K562 (cell line): ENCODE data around the gene TAF3. TPM values are rescaled to one million over a fixed set of nuclear protein-coding genes. Genes with fewer than 3 reads are reported as not detected.

Experiments
- ATAC-seq: fragments of 200-7000 bp; cut with Tn5 transposase; 3 replicates; pipeline ENCODE4 v1.9.1; 2020; ENCODE audit warnings: moderate library complexity
- BruUV-seq: library from RNA; stranded (reverse); fragments of 400-500 nt; replicated peaks from 2 replicates; lab custom pipeline; 2021; lab: Mats Ljungman, UMichigan
- CTCF ChIA-PET: fragments of 300-600 bp; formaldehyde crosslinking; extraction: SDS; loops from one replicate; lab custom pipeline; 2021; ENCODE audit warnings: low intra/inter-chr PET ratio; lab: Yijun Ruan, JAX
- POLR2A ChIA-PET: fragments of 300-600, 350-650 bp; sonication (Branson Sonifier 250); formaldehyde crosslinking; extraction: SDS; loops from one replicate; lab custom pipeline; 2021; ENCODE audit warnings: antibody characterized with exemption, inconsistent platforms; lab: Yijun Ruan, JAX
- DNase-seq, 4 experiments: peaks; one replicate each; pipeline versions ENCODE4 v3.0.0 to v3.0.0-alpha.2; 2011 to 2018; ENCODE audit warnings: low spot score in 3 of 4, mixed read lengths in 3 of 4; ENCODE audit errors: extremely low read depth in 1 of 4
- FAIRE-seq: peaks from 2 replicates; lab custom pipeline; 2011; peaks lifted over from hg19 to GRCh38; lab: Jason Lieb, UNC
- H2AFZ ChIP-seq: 2 replicates; pipeline ENCODE4 v1.6.0; 2011; ENCODE audit warnings: low read depth, low read length, control low read depth, inconsistent platforms
- H3K27ac ChIP-seq: fragments of 200-600 bp; 3 replicates; pipeline ENCODE4 v1.8.0; 2011; ENCODE audit warnings: low read depth, mild to moderate bottlenecking, control low read depth, inconsistent platforms, low read length, moderate library complexity, mixed read lengths; ENCODE audit errors: extremely low read depth
- H3K27me3 ChIP-seq, 2 experiments: fragments of 300-600 bp in 1 of 2; 2 replicates in 1 of 2; 3 replicates in 1 of 2; pipeline versions ENCODE4 v1.6.0 to v1.8.0; 2011; ENCODE audit warnings: inconsistent platforms in 2 of 2, low read length in 2 of 2, mild to moderate bottlenecking in 1 of 2, mixed read lengths in 1 of 2, moderate library complexity in 1 of 2; ENCODE audit not compliant: control insufficient read depth in 2 of 2, insufficient read depth in 2 of 2
- H3K36me3 ChIP-seq: fragments of 300-600 bp; 3 replicates; pipeline ENCODE4 v1.8.0; 2011; ENCODE audit warnings: mild to moderate bottlenecking, low read length, inconsistent platforms; ENCODE audit not compliant: control insufficient read depth, insufficient read depth
- H3K4me1 ChIP-seq, 2 experiments: fragments of 200-600 bp in 1 of 2; replicated peaks in 1 of 2; 2 replicates in 1 of 2; 3 replicates in 1 of 2; pipeline versions ENCODE4 v1.5.1 to v1.8.0; 2011; ENCODE audit warnings: inconsistent platforms in 2 of 2, low read length in 2 of 2, mild to moderate bottlenecking in 1 of 2, mixed read lengths in 1 of 2, moderate library complexity in 1 of 2; ENCODE audit not compliant: control insufficient read depth in 2 of 2, insufficient read depth in 2 of 2
- H3K4me2 ChIP-seq: 2 replicates; pipeline ENCODE4 v1.6.1; 2011; ENCODE audit warnings: low read length, control low read depth, inconsistent platforms, mixed read lengths; ENCODE audit not compliant: insufficient read depth
- H3K4me3 ChIP-seq: fragments of 200-600 bp; sonication (generic), shearing (Covaris generic); 2 replicates; pipeline ENCODE4 v1.5.1; 2016; ENCODE audit warnings: control low read depth, inconsistent platforms
- H3K79me2 ChIP-seq: fragments of 200-600 bp; 3 replicates; pipeline ENCODE4 v1.8.0; 2011; ENCODE audit warnings: low read length, inconsistent platforms; ENCODE audit not compliant: control insufficient read depth, insufficient read depth
- H3K9ac ChIP-seq, 2 experiments: 2 replicates each; pipeline versions ENCODE4 v1.6.0 to v1.6.1; 2011; ENCODE audit warnings: low read depth in 2 of 2, low read length in 2 of 2, control low read depth in 1 of 2, inconsistent platforms in 1 of 2, mild to moderate bottlenecking in 1 of 2, mixed read lengths in 1 of 2; ENCODE audit not compliant: insufficient read depth in 1 of 2
- H3K9me1 ChIP-seq: one replicate; pipeline ENCODE4 v1.6.0; 2011; ENCODE audit warnings: inconsistent platforms, mild to moderate bottlenecking, low read length, moderate library complexity; ENCODE audit not compliant: control insufficient read depth, insufficient read depth
- H3K9me3 ChIP-seq: replicated peaks from 2 replicates; pipeline ENCODE4 v1.5.1; 2011; ENCODE audit warnings: low read depth, low read length, inconsistent platforms; ENCODE audit not compliant: control insufficient read depth, insufficient read depth
- H4K20me1 ChIP-seq: replicated peaks from 2 replicates; pipeline ENCODE4 v1.6.1; 2011; ENCODE audit warnings: low read length, inconsistent platforms, mixed read lengths; ENCODE audit not compliant: control insufficient read depth, insufficient read depth
- ELF2 ChIP-seq: fragments of 250-450 bp; sonication (Bioruptor Pico); IDR thresholded peaks from 2 replicates; pipeline ENCODE4 v1.5.0; 2021; ENCODE audit warnings: mild to moderate bottlenecking
- FOXJ3 ChIP-seq: sonication (generic); formaldehyde crosslinking; IDR thresholded peaks from 2 replicates; pipeline ENCODE4 v1.4.0; 2020; ENCODE audit warnings: mild to moderate bottlenecking, missing genetic modification reagents
- FOXM1 ChIP-seq, 2 experiments: fragments of 450-650 bp in 1 of 2; sonication (generic) in 1 of 2; formaldehyde crosslinking in 1 of 2; IDR thresholded peaks; 2 replicates each; pipeline versions ENCODE4 v1.6.1 to v1.9.0; 2017 to 2022; ENCODE audit warnings: low read depth in 2 of 2, mild to moderate bottlenecking in 2 of 2, missing genetic modification reagents in 1 of 2, moderate library complexity in 1 of 2
- HDAC3 ChIP-seq: fragments of 450-650 bp; IDR thresholded peaks from 2 replicates; pipeline ENCODE4 v1.6.1; 2018; ENCODE audit warnings: borderline replicate concordance, mild to moderate bottlenecking, moderate library complexity; ENCODE audit not compliant: partially characterized antibody
- HMG20B ChIP-seq: fragments of 250-450 bp; sonication (Bioruptor Pico); IDR thresholded peaks from 2 replicates; pipeline ENCODE4 v1.5.0; 2021; ENCODE audit warnings: mild to moderate bottlenecking
- NFYB ChIP-seq: IDR thresholded peaks from 2 replicates; pipeline ENCODE4 v1.6.1; 2011; ENCODE audit warnings: mild to moderate bottlenecking, moderate library complexity; ENCODE audit not compliant: insufficient read length; ENCODE audit errors: extremely low read depth
- RB1 ChIP-seq: fragments of 450-650 bp; IDR thresholded peaks from 2 replicates; pipeline ENCODE4 v1.6.1; 2017; ENCODE audit warnings: low read depth, mild to moderate bottlenecking
- SAFB ChIP-seq: fragments of 200-400 bp; formaldehyde crosslinking; IDR thresholded peaks from 2 replicates; pipeline ENCODE4 v1.6.1; 2017; ENCODE audit warnings: low read depth, low read length, borderline replicate concordance
- SRF ChIP-seq, 2 experiments: fragments of 250-450, 450-650 bp in 1 of 2; sonication (Bioruptor Pico) in 1 of 2; sonication (generic) in 1 of 2; formaldehyde crosslinking; IDR thresholded peaks; 2 replicates each; pipeline versions ENCODE4 v1.5.0 to v1.5.1; 2020 to 2022; ENCODE audit warnings: mild to moderate bottlenecking in 1 of 2, missing genetic modification reagents in 1 of 2
- TFAM ChIP-seq: fragments of 250-450 bp; sonication (Bioruptor Pico); conservative IDR thresholded peaks from 2 replicates; pipeline ENCODE4 v1.5.0; 2021; ENCODE audit warnings: mild to moderate bottlenecking, moderate library complexity
- TFAP4 ChIP-seq: sonication (generic); formaldehyde crosslinking; IDR thresholded peaks from 2 replicates; pipeline ENCODE4 v1.8.0; 2022; ENCODE audit warnings: missing genetic modification reagents, mild to moderate bottlenecking, moderate library complexity, borderline replicate concordance
- THRAP3 ChIP-seq: fragments of 450-650 bp; IDR thresholded peaks from 2 replicates; pipeline ENCODE4 v1.6.1; 2016; ENCODE audit warnings: mild to moderate bottlenecking, inconsistent platforms, borderline replicate concordance
- ZNF121 ChIP-seq: sonication (generic); formaldehyde crosslinking; conservative IDR thresholded peaks from 2 replicates; pipeline ENCODE4 v1.8.0; 2022; ENCODE audit warnings: missing genetic modification reagents
- ZNF589 ChIP-seq: fragments of 200-800 bp; sonication (Bioruptor generic); IDR thresholded peaks from 2 replicates; pipeline ENCODE4 v1.6.1; 2016; ENCODE audit warnings: low read depth, missing genetic modification characterization, missing compliant biosample characterization
- WGBS: fragments of 100-300 bp; shearing (Covaris generic); methylation state at CpG from one replicate; pipeline ENCODE4 v1.1.6; 2016; ENCODE audit warnings: low coverage, mixed read lengths; ENCODE audit not compliant: insufficient coverage; ENCODE audit errors: missing lambda C conversion rate; 5-methylcytosine and 5-hydroxymethylcytosine counted together
- in situ Hi-C: fragments of 300-500 bp; cut with MboI; formaldehyde crosslinking; loops from 4 replicates; pipeline ENCODE4 v1.15.0; 2018; ENCODE audit warnings: inconsistent platforms, mixed read lengths
- intact Hi-C: fragments of 100-400 bp; cut with micrococcal nuclease; formaldehyde crosslinking; loops from 2 replicates; pipeline ENCODE4 v1.14.2; 2022
- polyA plus RNA-seq, 8 experiments: library from polyadenylated mRNA; depleted of rRNA in 4 of 8; stranded (reverse) in 5 of 8; unstranded in 3 of 8; fragments of >200 nt; fragmentation: Nextera tagmentation in 2 of 8; fragmentation: Illumina TruSeq in 1 of 8; extraction: Ambion mirVana in 2 of 8; extraction: Trizol in 1 of 8; gene quantifications; 2 replicates each; pipeline versions ENCODE4 v1.2.1 to v1.2.3, GENCODE V29; 2011 to 2014; ENCODE audit warnings: inconsistent platforms in 1 of 8, missing spikeins in 1 of 8
- total RNA-seq, 7 experiments: library from RNA; depleted of rRNA in 6 of 7; stranded (reverse); fragments of >200 nt in 6 of 7; fragmentation: Illumina TruSeq in 2 of 7; extraction: Trizol in 2 of 7; gene quantifications; 2 replicates each; pipeline versions ENCODE4 v1.2.1 to v1.2.3, GENCODE V29; 2011 to 2021; ENCODE audit warnings: low replicate concordance in 1 of 7
- TF ChIP-seq, protein P1 (sequence below): fragments of 150-350 bp; IDR thresholded peaks from 2 replicates; pipeline ENCODE4 v1.6.1; 2014; ENCODE audit warnings: low read depth, mild to moderate bottlenecking, low read length, borderline replicate concordance

The TAF3 gene
- total and polyA plus RNA-seq, 9 of the 15 experiments (the other 6 are each of a cell fraction or from before 2014, with no cell fraction given) = 1.5 to 9.9 (median 4.1) TPM

- no peak for ATAC-seq
- in situ Hi-C loops = no loop called here
- ChIA-PET CTCF (no interaction called here), POLR2A (no interaction called here)
- no peak for DNase-seq
- Histone ChIP-seq H2AFZ (no peak overlapping the region), H3K79me2 (no peaks in the 10 kb centered on the region), H4K20me1 (no peaks in the 10 kb centered on the region), H3K4me3 (no peak overlapping the region), H3K9ac (no peak overlapping the region), H3K36me3 (no peaks in the 10 kb centered on the region), H3K27ac (no peak overlapping the region), H3K4me1 (no peaks in the 10 kb centered on the region), H3K9me3 (no peaks in the 10 kb centered on the region), H3K9me1 (no peaks in the 10 kb centered on the region), H3K4me2 (no peak overlapping the region), H3K27me3 (no peaks in the 10 kb centered on the region)
- WGBS = 77% methylated on average over 6 of the region's 6 CpGs
- no peak for TF ChIP-seq SRF (CRISPR knock-in tag; IDR thresholded peaks at IDR 0.05)
- no peak for TF ChIP-seq TFAP4 (CRISPR knock-in tag)
- TF ChIP-seq SAFB = no peak
- TF ChIP-seq ZNF121 = no peak
- TF ChIP-seq ELF2 (CRISPR knock-in tag) = no peak
- TF ChIP-seq TFAM (CRISPR knock-in tag) = no peak
- TF ChIP-seq, protein P1, sequence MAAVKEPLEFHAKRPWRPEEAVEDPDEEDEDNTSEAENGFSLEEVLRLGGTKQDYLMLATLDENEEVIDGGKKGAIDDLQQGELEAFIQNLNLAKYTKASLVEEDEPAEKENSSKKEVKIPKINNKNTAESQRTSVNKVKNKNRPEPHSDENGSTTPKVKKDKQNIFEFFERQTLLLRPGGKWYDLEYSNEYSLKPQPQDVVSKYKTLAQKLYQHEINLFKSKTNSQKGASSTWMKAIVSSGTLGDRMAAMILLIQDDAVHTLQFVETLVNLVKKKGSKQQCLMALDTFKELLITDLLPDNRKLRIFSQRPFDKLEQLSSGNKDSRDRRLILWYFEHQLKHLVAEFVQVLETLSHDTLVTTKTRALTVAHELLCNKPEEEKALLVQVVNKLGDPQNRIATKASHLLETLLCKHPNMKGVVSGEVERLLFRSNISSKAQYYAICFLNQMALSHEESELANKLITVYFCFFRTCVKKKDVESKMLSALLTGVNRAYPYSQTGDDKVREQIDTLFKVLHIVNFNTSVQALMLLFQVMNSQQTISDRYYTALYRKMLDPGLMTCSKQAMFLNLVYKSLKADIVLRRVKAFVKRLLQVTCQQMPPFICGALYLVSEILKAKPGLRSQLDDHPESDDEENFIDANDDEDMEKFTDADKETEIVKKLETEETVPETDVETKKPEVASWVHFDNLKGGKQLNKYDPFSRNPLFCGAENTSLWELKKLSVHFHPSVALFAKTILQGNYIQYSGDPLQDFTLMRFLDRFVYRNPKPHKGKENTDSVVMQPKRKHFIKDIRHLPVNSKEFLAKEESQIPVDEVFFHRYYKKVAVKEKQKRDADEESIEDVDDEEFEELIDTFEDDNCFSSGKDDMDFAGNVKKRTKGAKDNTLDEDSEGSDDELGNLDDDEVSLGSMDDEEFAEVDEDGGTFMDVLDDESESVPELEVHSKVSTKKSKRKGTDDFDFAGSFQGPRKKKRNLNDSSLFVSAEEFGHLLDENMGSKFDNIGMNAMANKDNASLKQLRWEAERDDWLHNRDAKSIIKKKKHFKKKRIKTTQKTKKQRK = no peak
- TF ChIP-seq RB1 = no peak
- TF ChIP-seq ZNF589 (CRISPR knock-in tag) = no peak
- no peak for TF ChIP-seq NFYB
- no peak for TF ChIP-seq FOXM1 (IDR thresholded peaks at IDR 0.05; ENCODE audit: low read depth)
- no peak for TF ChIP-seq FOXM1 (CRISPR knock-in tag; IDR thresholded peaks at IDR 0.05; ENCODE audit: low read depth)
- TF ChIP-seq HDAC3 = no peak
- TF ChIP-seq HMG20B (CRISPR knock-in tag) = no peak
- no peak for TF ChIP-seq THRAP3
- TF ChIP-seq FOXJ3 = no peak
- intact Hi-C loops = no loop called here
- BruUV-seq = no TSS peak
- no peak for FAIRE-seq
These were observed 130.2 kb downstream of the TAF3 start for GRCh38 chr10:7948371-7949000.
